ENCODE results near the gene USF3.

USF3 gene

DNA sequence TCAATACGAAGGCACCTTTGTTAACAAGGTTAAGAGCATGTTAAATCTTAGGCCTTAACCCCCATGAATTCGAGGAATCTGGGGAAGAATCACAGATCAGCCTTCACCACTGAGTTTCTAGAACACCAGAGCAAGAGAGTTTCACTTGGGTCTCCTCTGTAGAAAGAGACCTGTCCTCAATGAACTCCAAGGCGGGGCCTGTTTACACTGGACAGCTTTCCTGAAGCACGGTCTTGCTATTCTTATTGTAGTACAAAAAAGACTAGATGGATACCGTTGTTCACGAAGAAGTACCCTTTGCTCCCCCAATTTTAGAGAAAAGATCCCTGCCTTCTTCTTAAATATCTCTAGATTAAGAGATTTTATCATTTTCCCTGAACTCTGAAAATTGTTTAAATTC is 64.9 kb downstream of the USF3 start:
- no peak overlapping the region for H3K4me3 ChIP-seq (ENCODE audit: control insufficient read depth, low read depth, low read length)
- no peak for TF ChIP-seq CTCF (IDR thresholded peaks at IDR 0.05; ENCODE audit: control insufficient read depth, insufficient read depth, low read depth, low read length, missing control alignments)
- DNase-seq (ENCODE audit: low read depth), result no peak

DNA sequence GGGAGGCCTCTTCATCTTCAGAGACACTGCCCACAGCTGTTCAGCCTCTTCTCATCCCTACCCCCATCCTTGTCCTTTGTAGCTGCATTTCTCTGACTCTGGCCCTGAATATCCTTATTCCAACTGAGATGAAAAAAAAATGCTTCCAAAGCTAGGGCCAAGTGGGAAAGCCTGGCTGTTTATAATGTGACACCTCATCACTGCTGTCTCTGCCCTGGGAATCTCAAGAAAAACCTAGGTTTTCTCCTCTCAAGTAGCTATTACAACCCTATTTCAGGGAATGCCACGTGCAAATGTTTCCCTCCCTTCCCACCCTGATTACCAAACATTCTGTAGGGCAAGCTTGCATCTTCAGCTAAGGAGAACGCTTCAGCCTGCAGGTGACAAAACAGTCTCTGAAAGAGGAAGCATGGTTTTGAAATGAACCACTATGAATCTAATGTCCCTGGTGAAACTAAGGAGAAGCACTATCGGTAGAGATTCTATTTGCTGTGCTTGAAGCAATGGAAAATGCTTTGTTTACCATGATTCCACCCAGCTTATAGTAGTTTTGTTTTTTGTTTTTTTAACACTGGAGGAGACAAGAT is 65.4 kb downstream of the USF3 start:
- DNase-seq (ENCODE audit: low read depth), result no peak
- no peak overlapping the region for H3K4me3 ChIP-seq (ENCODE audit: control insufficient read depth, low read depth, low read length)
- no peak for TF ChIP-seq CTCF (IDR thresholded peaks at IDR 0.05; ENCODE audit: control insufficient read depth, insufficient read depth, low read depth, low read length, missing control alignments)

DNA sequence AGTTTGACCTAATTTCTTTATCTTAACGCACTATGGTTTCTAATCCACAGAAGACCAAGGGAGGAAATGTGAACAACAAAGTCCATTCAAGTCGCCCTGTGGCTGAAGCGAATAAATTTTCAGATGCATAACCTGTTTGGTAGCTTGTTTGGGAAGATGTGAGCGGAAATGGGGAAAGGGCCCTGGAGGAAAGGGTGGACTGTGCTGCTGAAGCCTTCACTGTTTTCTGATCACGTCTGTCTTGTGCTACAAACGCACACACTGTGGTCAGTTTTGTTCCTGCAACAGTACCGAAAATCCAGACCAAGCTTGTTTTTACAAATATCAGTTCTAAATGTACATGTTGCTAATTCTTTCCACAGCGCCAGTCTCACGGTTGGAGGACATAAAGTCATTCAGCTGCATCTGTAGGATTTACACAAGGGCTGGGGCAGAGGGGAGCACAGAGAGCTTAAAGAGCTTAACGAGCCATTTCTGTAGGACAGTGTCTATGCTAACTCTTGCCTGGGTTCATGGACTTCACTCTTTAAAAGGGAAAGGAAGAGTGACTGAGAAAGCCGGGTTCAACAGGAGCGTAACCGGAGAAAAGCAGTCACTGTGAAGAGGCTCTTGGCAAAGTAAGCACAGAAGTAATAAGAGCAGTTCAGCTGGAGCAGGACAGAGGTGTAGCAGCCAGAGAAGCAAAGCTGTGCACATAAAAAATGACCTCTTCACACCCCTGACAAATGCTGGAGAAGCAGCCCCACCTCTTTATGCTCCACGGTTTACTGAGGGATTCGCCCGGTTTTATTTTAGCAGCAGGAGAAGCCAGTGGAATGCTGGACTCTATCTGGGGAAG is 66.6 kb downstream of the USF3 start:
- DNase-seq (ENCODE audit: low read depth), result no peak
- no peak overlapping the region for H3K4me3 ChIP-seq (ENCODE audit: control insufficient read depth, low read depth, low read length)
- TF ChIP-seq CTCF (IDR thresholded peaks at IDR 0.05; ENCODE audit: control insufficient read depth, insufficient read depth, low read depth, low read length, missing control alignments), result no peak

GRCh38 chr3:113628788-113629187 is 67.7 kb downstream of the USF3 start:
- no peak overlapping the region for H3K4me3 ChIP-seq (ENCODE audit: control insufficient read depth, low read depth, low read length)
- TF ChIP-seq CTCF (IDR thresholded peaks at IDR 0.05; ENCODE audit: control insufficient read depth, insufficient read depth, low read depth, low read length, missing control alignments), result no peak
- no peak for DNase-seq (ENCODE audit: low read depth)

DNA sequence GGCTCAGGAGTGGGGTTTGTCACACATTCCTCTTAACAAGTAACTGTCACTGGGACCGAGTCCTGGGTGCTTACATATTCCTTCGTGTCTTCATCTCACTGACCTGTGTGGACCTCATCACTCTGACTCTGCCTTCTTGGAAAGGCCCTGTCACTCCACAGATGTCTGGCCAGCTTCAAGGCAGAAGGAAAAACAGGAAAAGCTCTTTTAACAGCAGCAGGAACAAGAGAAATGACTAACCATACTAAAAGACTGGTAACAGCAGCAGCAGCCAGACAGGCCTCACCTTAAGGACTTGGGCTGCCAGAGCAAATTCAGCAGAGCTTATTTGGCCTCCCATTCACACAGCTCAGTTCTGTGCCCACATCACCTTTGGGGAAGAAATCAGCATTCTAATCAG is 68.1 kb downstream of the USF3 start:
- no peak for DNase-seq (ENCODE audit: low read depth)
- no peak overlapping the region for H3K4me3 ChIP-seq (ENCODE audit: control insufficient read depth, low read depth, low read length)
- no peak for TF ChIP-seq CTCF (IDR thresholded peaks at IDR 0.05; ENCODE audit: control insufficient read depth, insufficient read depth, low read depth, low read length, missing control alignments)

DNA sequence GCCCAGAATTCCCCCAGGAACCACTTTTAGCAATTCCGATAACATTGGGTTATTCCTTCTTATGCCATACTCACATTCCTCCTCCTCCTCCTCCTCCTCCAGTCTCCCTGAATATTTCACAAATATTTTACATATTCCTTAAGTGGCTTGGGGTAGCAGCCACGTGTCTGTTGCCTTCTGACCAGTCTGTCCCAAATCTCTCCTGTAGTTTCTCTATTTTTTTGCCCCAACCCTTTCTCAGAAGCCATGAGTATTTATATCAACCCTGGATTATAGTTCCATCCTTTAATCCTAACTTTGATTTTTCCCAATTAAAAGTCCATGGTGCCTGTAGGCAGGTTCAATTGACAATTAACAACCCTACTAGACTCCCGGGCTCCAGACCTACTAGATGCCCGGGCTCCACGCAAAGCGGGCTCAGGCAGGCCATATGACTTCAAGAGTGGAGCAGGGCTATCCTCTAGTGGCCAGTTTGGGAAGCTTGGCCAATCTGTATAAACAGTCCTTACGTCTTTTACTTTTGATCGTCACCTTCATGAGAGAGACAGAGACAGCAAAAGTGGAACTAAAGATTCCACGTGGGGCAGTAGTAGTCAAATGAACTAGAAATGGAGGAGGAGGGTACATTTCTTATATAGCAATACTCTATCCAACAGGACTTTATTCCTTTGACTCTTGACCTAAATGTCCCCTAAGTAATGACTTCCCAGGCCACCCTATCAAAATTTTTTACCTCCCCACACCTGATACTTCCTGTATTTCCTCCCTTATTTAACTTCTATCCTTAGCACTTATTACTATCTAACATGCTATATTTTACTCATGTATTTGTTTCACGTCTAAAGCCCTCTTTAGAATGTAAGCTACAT is 69.7 kb downstream of the USF3 start:
- TF ChIP-seq CTCF (IDR thresholded peaks at IDR 0.05; ENCODE audit: control insufficient read depth, insufficient read depth, low read depth, low read length, missing control alignments), result peak; percentile 96
- H3K4me3 ChIP-seq (ENCODE audit: control insufficient read depth, low read depth, low read length), result no peak overlapping the region
- peak; percentile 18 for DNase-seq (ENCODE audit: low read depth)

All from AG09309 (cell line).